H1 (cell line): Measurements from ENCODE around the gene TNNT1. TPM values are rescaled to one million over a fixed set of nuclear protein-coding genes. Genes with fewer than 3 reads are reported as not detected.

Source experiments
- CTCF ChIA-PET: fragments of 300-600 bp; sonication (Branson Sonifier 250); formaldehyde crosslinking; loops from one replicate; lab custom pipeline; 2021; ENCODE audit not compliant: partially characterized antibody; lab: Charles Lee
- POLR2A ChIA-PET: fragments of 300-600 bp; sonication (Branson Sonifier 250); formaldehyde crosslinking; loops from one replicate; lab custom pipeline; 2021; ENCODE audit warnings: inconsistent platforms; ENCODE audit not compliant: partially characterized antibody; lab: Charles Lee
- DNase-seq, 2 experiments: peaks; one replicate each; pipeline versions ENCODE4 v3.0.0 to v3.0.0-alpha.2; 2010 to 2022; ENCODE audit warnings: low spot score in 2 of 2, low read depth in 1 of 2, mixed read lengths in 1 of 2
- FAIRE-seq: peaks from 2 replicates; lab custom pipeline; 2011; peaks lifted over from hg19 to GRCh38; lab: Jason Lieb, UNC
- H2AFZ ChIP-seq: 2 replicates; pipeline ENCODE4 v1.8.1; 2012; ENCODE audit warnings: low read length, inconsistent platforms
- H2AK5ac ChIP-seq: 2 replicates; pipeline ENCODE4 v1.6.1; 2013; ENCODE audit warnings: low read depth, low read length
- H2BK120ac ChIP-seq: replicated peaks from 2 replicates; pipeline ENCODE3; 2013; ENCODE audit warnings: low read depth, low read length, inconsistent platforms
- H2BK12ac ChIP-seq: 2 replicates; pipeline ENCODE4 v1.6.1; 2013; ENCODE audit warnings: low read depth, low read length
- H2BK15ac ChIP-seq: 2 replicates; pipeline ENCODE4 v1.6.1; 2013; ENCODE audit warnings: low read length
- H2BK20ac ChIP-seq: 2 replicates; pipeline ENCODE4 v1.6.1; 2013; ENCODE audit warnings: low read length
- H2BK5ac ChIP-seq: 2 replicates; pipeline ENCODE4 v1.6.1; 2013; ENCODE audit warnings: low read depth, low read length
- H3K14ac ChIP-seq: 2 replicates; pipeline ENCODE4 v1.6.1; 2013; ENCODE audit warnings: inconsistent platforms; ENCODE audit not compliant: insufficient read length
- H3K18ac ChIP-seq: 2 replicates; pipeline ENCODE4 v1.6.1; 2013; ENCODE audit warnings: low read length; ENCODE audit errors: extremely low read depth
- H3K23ac ChIP-seq: 2 replicates; pipeline ENCODE4 v1.6.1; 2013; ENCODE audit warnings: inconsistent platforms; ENCODE audit not compliant: insufficient read length
- H3K23me2 ChIP-seq: 2 replicates; pipeline ENCODE4 v1.6.1; 2013; ENCODE audit warnings: low read depth, low read length
- H3K27ac ChIP-seq: 2 replicates; pipeline ENCODE4 v1.6.1; 2011; ENCODE audit warnings: low read depth, low read length, inconsistent platforms
- H3K27me3 ChIP-seq, 4 experiments: replicated peaks in 1 of 4; 1 replicate in 1 of 4; 2 replicates in 3 of 4; pipeline versions ENCODE4 v1.6.1 to v1.8.1; 2011 to 2013; ENCODE audit warnings: low read length in 3 of 4, mild to moderate bottlenecking in 3 of 4, inconsistent platforms in 2 of 4, mixed read lengths in 2 of 4, moderate library complexity in 1 of 4; ENCODE audit not compliant: control insufficient read depth in 3 of 4, insufficient read depth in 3 of 4; ENCODE audit errors: extremely low read depth in 1 of 4
- H3K36me3 ChIP-seq, 4 experiments: 2 replicates each; pipeline versions ENCODE4 v1.6.1 to v1.8.1; 2011 to 2013; ENCODE audit warnings: mild to moderate bottlenecking in 4 of 4, low read length in 3 of 4, moderate library complexity in 2 of 4, control low read depth in 1 of 4, inconsistent platforms in 1 of 4; ENCODE audit not compliant: insufficient read depth in 4 of 4, control insufficient read depth in 2 of 4
- H3K4ac ChIP-seq: replicated peaks from 2 replicates; pipeline ENCODE3; 2013; ENCODE audit warnings: low read length, low read depth, mixed read lengths, inconsistent platforms; ENCODE audit not compliant: insufficient read length
- H3K4me1 ChIP-seq, 4 experiments: replicated peaks in 1 of 4; 1 replicate in 1 of 4; 2 replicates in 3 of 4; pipeline versions ENCODE4 v1.6.1 to v1.8.1; 2011 to 2013; ENCODE audit warnings: low read length in 3 of 4, inconsistent platforms in 2 of 4, mixed read lengths in 1 of 4; ENCODE audit not compliant: insufficient read depth in 4 of 4, control insufficient read depth in 3 of 4
- H3K4me2 ChIP-seq, 2 experiments: 2 replicates each; pipeline versions ENCODE4 v1.6.1 to v1.8.1; 2011 to 2013; ENCODE audit warnings: low read depth in 2 of 2, low read length in 2 of 2, control low read depth in 1 of 2, inconsistent platforms in 1 of 2, mild to moderate bottlenecking in 1 of 2; ENCODE audit not compliant: insufficient read depth in 1 of 2
- H3K4me3 ChIP-seq, 4 experiments: fragments of 200-600, 300-600 bp in 1 of 4; sonication (generic), shearing (Covaris generic), sonication (Bioruptor Twin) in 1 of 4; 2 replicates each; pipeline versions ENCODE4 v1.5.1 to v1.8.1; 2011 to 2016; ENCODE audit warnings: low read length in 4 of 4, low read depth in 3 of 4, control low read depth in 2 of 4, inconsistent platforms in 2 of 4, mild to moderate bottlenecking in 2 of 4, mixed read lengths in 1 of 4, moderate library complexity in 1 of 4; ENCODE audit not compliant: insufficient read depth in 2 of 4; ENCODE audit errors: extremely low read depth in 1 of 4
- H3K56ac ChIP-seq: replicated peaks from 2 replicates; pipeline ENCODE3; 2013; ENCODE audit warnings: low read depth, mild to moderate bottlenecking, mixed read lengths, low read length, inconsistent platforms; ENCODE audit not compliant: insufficient read length
- H3K79me1 ChIP-seq: 2 replicates; pipeline ENCODE4 v1.6.1; 2013; ENCODE audit warnings: low read depth, low read length, control low read depth
- H3K79me2 ChIP-seq, 2 experiments: 2 replicates each; pipeline versions ENCODE4 v1.6.1 to v1.8.1; 2012 to 2013; ENCODE audit warnings: low read length in 2 of 2, mild to moderate bottlenecking in 2 of 2, inconsistent platforms in 1 of 2; ENCODE audit not compliant: insufficient read depth in 2 of 2, control insufficient read depth in 1 of 2
- H3K9ac ChIP-seq, 4 experiments: replicated peaks in 1 of 4; 1 replicate in 1 of 4; 2 replicates in 3 of 4; pipeline versions ENCODE4 v1.6.1 to v1.8.1; 2011 to 2013; ENCODE audit warnings: low read depth in 3 of 4, low read length in 3 of 4, control low read depth in 2 of 4, mild to moderate bottlenecking in 2 of 4, moderate library complexity in 2 of 4, inconsistent platforms in 1 of 4; ENCODE audit errors: extremely low read depth in 1 of 4
- H3K9me3 ChIP-seq, 2 experiments: 2 replicates each; pipeline versions ENCODE4 v1.6.1 to v1.8.1; 2012 to 2013; ENCODE audit warnings: mild to moderate bottlenecking in 2 of 2, moderate library complexity in 2 of 2, control low read depth in 1 of 2, inconsistent platforms in 1 of 2, low read depth in 1 of 2, low read length in 1 of 2, mixed read lengths in 1 of 2; ENCODE audit not compliant: insufficient read depth in 2 of 2
- H4K20me1 ChIP-seq, 2 experiments: replicated peaks in 1 of 2; 2 replicates each; pipeline versions ENCODE3 to v1.8.1; 2011 to 2013; ENCODE audit warnings: inconsistent platforms in 2 of 2, low read length in 2 of 2, mild to moderate bottlenecking in 1 of 2; ENCODE audit not compliant: insufficient read depth in 2 of 2, control insufficient read depth in 1 of 2
- H4K5ac ChIP-seq: 2 replicates; pipeline ENCODE4 v1.6.1; 2013; ENCODE audit warnings: low read length, low read depth, mixed read lengths, inconsistent platforms; ENCODE audit not compliant: insufficient read length
- H4K8ac ChIP-seq: 2 replicates; pipeline ENCODE4 v1.8.0; 2013; ENCODE audit warnings: mild to moderate bottlenecking, moderate library complexity, low read length, inconsistent platforms; ENCODE audit not compliant: insufficient read depth; ENCODE audit errors: extremely low read depth
- H4K91ac ChIP-seq: replicated peaks from 2 replicates; pipeline ENCODE3; 2013; ENCODE audit warnings: low read length, mixed read lengths, inconsistent platforms; ENCODE audit not compliant: insufficient read length
- E2F6 ChIP-seq: IDR thresholded peaks from 2 replicates; pipeline ENCODE4 v1.6.1; 2012; ENCODE audit warnings: inconsistent platforms
- WGBS, 2 experiments: shearing (Covaris generic) in 1 of 2; methylation state at CpG; one replicate each; pipeline versions ENCODE4 v1.1.6 to v1.1.7; 2013 to 2015; ENCODE audit warnings: low lambda C conversion rate in 2 of 2, mixed read lengths in 2 of 2, inconsistent platforms in 1 of 2, low coverage in 1 of 2, missing lambda C conversion rate in 1 of 2; ENCODE audit not compliant: insufficient replicate concordance in 2 of 2, insufficient coverage in 1 of 2, insufficient read length in 1 of 2; ENCODE audit errors: extremely low coverage in 1 of 2, missing lambda C conversion rate in 1 of 2; 5-methylcytosine and 5-hydroxymethylcytosine counted together
- polyA plus RNA-seq, 7 experiments: library from polyadenylated mRNA; depleted of rRNA in 3 of 7; stranded (reverse) in 5 of 7; unstranded in 2 of 7; fragments of >200 nt in 5 of 7; fragments of 200-250 nt in 2 of 7; gene quantifications; 1 replicate in 5 of 7; 2 replicates in 1 of 7; 4 replicates in 1 of 7; pipeline versions ENCODE4 v1.2.1 to v1.2.3, GENCODE V29; 2011 to 2013; ENCODE audit warnings: missing spikeins in 2 of 7, mixed read lengths in 2 of 7
- total RNA-seq: library from RNA; stranded (reverse); fragmentation: NEBNext Ultra II Directional; extraction: Animal tissue kit (Norgen Biotek cat#: 25700); gene quantifications from 2 replicates; pipeline ENCODE4 v1.2.1, GENCODE V29; 2021

TNNT1 gene
- total and polyA plus RNA-seq, 2 of the 8 experiments (the other 6 are each of a cell fraction or from before 2014, with no cell fraction given), result 69.6 to 107 TPM

GRCh38 chr19:55171440-55171839, 22.4 kb upstream of the TNNT1 start:
- CTCF ChIA-PET, result interaction anchor here (1.2 to 1.6 kb wide), 3 partner anchors 11 to 31 kb away, joined by 4 read pairs; no protein-coding TSS in a partner anchor

More at GRCh38 chr19:55171440-55171839, 22.4 kb upstream of the TNNT1 start:
- no peak for TF ChIP-seq E2F6
- no peak for FAIRE-seq
- Histone ChIP-seq H2BK20ac (no peak overlapping the region), H2AFZ (no peak overlapping the region), H3K79me2 (no peaks in the 10 kb centered on the region), H4K91ac (no peak overlapping the region), H3K4me3 (no peak overlapping the region), H2BK120ac (no peak overlapping the region), H4K8ac (no peak overlapping the region), H2BK5ac (no peak overlapping the region), H3K36me3 (no peaks in the 10 kb centered on the region), H3K23ac (no peak overlapping the region), H3K4me1 (peaks cover 7 to 18% (median 14%) of the 10 kb centered on the region in 4 experiments), H3K79me1 (no peaks in the 10 kb centered on the region), H3K14ac (no peak overlapping the region), H3K23me2 (peaks cover 13% of the 10 kb centered on the region; the same call in 1 of the 2 replicates), H3K4me2 (no peak overlapping the region), H3K9ac (no peak overlapping the region), H4K5ac (no peak overlapping the region), H2BK15ac (no peak overlapping the region), H3K4ac (no peak overlapping the region), H3K27ac (no peak overlapping the region), H2AK5ac (no peak overlapping the region), H4K20me1 (no peaks in the 10 kb centered on the region), H3K18ac (no peak overlapping the region), H2BK12ac (no peak overlapping the region), H3K56ac (no peak overlapping the region), H3K9me3 (no peaks in the 10 kb centered on the region), H3K27me3 (peaks cover 2 to 54% (median 28%) of the 10 kb centered on the region in 4 experiments; a peak in 6 of 7 replicates)
- POLR2A ChIA-PET, result interaction anchor here (1.0 kb wide), 1 partner anchor 11 kb away, joined by 5 read pairs; no protein-coding TSS in a partner anchor
- WGBS, 2 experiments, result 76% methylated on average over 5 of the region's 5 CpGs; no CpG with 5 or more reads in 1 of the 2 experiments
- no peak for DNase-seq
